NCI-H82 treated with DMSO at 0.1 percent for 48 hours (cell line): ENCODE measurements around the gene PARD3.
"Not testable (repeated sequence)": the region's sequence is repeated elsewhere in the genome, so short reads cannot be mapped to it uniquely, and the experiment has no call there.

Source experiments
- DNase-seq: peaks from one replicate; lab custom pipeline; 2025; ENCODE audit not compliant: unreplicated experiment; lab: John Stamatoyannopoulos, UW

PARD3 gene

GRCh38 chr10:34719328-34719727, 95.8 kb downstream of the PARD3 start:
- DNase-seq: no peak

- DNase-seq: no peak
Measured at GRCh38 chr10:34717429-34717828, 97.7 kb downstream of the PARD3 start.

- DNase-seq: no peak
Measured at GRCh38 chr10:34716958-34717357, 98.1 kb downstream of the PARD3 start.

GRCh38 chr10:34716234-34716633, 98.9 kb downstream of the PARD3 start:
- DNase-seq: no peak

GRCh38 chr10:34715511-34716187, 99.4 kb downstream of the PARD3 start:
- DNase-seq: no peak

GRCh38 chr10:34713875-34714274, 101.2 kb downstream of the PARD3 start:
- DNase-seq: no peak

GRCh38 chr10:34711500-34711899, 103.6 kb downstream of the PARD3 start:
- DNase-seq: no peak

- DNase-seq: no peak
Measured at GRCh38 chr10:34710391-34710751, 104.7 kb downstream of the PARD3 start.

- no peak for DNase-seq
Measured at GRCh38 chr10:34709637-34710390, 105.3 kb downstream of the PARD3 start.

- no peak for DNase-seq
Measured at GRCh38 chr10:34707656-34708055, 107.4 kb downstream of the PARD3 start.

- not testable (repeated sequence) for DNase-seq
Measured at GRCh38 chr10:34706992-34707391, 108.1 kb downstream of the PARD3 start.

- DNase-seq: no peak
Measured at GRCh38 chr10:34706147-34706546, 108.9 kb downstream of the PARD3 start.

- no peak for DNase-seq
Measured at GRCh38 chr10:34705563-34705962, 109.5 kb downstream of the PARD3 start.

GRCh38 chr10:34704526-34705184, 110.4 kb downstream of the PARD3 start:
- no peak for DNase-seq

- DNase-seq: no peak
Measured at GRCh38 chr10:34702982-34703381, 112.1 kb downstream of the PARD3 start.

GRCh38 chr10:34702093-34702937, 112.8 kb downstream of the PARD3 start:
- no peak for DNase-seq

- no peak for DNase-seq
Measured at GRCh38 chr10:34701194-34701593, 113.9 kb downstream of the PARD3 start.

- DNase-seq: not testable (repeated sequence)
Measured at GRCh38 chr10:34700752-34701151, 114.3 kb downstream of the PARD3 start.

- DNase-seq: no peak
Measured at GRCh38 chr10:34699904-34700517, 115.1 kb downstream of the PARD3 start.

- DNase-seq: no peak
Measured at GRCh38 chr10:34698979-34699378, 116.1 kb downstream of the PARD3 start.
